Lower leg skin (tissue), 4 donors: ENCODE results near the gene PPM1A. TPM values are rescaled to one million over a fixed set of nuclear protein-coding genes. Genes with fewer than 3 reads are reported as not detected.

Experiments used
- DNase-seq, 2 donors: peaks; one replicate each; pipeline ENCODE4 v3.0.0-alpha.2; 2019; ENCODE audit warnings: low spot score in 2 of 2
- H3K4me3 ChIP-seq: fragments of 200-600 bp; sonication (generic); 2 replicates; pipeline ENCODE4 v1.5.1; 2017; ENCODE audit warnings: mild to moderate bottlenecking, low read depth; ENCODE audit not compliant: poor library complexity, severe bottlenecking
- CTCF ChIP-seq, 3 donors: fragments of 450-650 bp; IDR thresholded peaks; one replicate each; pipeline ENCODE4 v1.5.1; 2016; ENCODE audit warnings: antibody characterized with exemption in 3 of 3, mild to moderate bottlenecking in 3 of 3, moderate library complexity in 2 of 3
- POLR2A ChIP-seq, 2 donors: fragments of 450-650 bp; IDR thresholded peaks; one replicate each; pipeline ENCODE4 v1.6.1; 2016 to 2017; ENCODE audit warnings: antibody characterized with exemption in 2 of 2, mild to moderate bottlenecking in 1 of 2, moderate library complexity in 1 of 2
- WGBS, 2 donors: methylation state at CpG; one replicate each; pipeline ENCODE4 v1.1.5; 2018; 5-methylcytosine and 5-hydroxymethylcytosine counted together
- intact Hi-C: fragments of 100-400 bp; cut with DNase I; formaldehyde crosslinking; loops from one replicate; pipeline ENCODE4 v1.15.0; 2023; ENCODE audit warnings: low total_unique reads
- total RNA-seq, 4 donors: library from RNA; depleted of rRNA; stranded (reverse); fragments of >200 nt; gene quantifications; one replicate each; pipeline ENCODE4 v1.1.0, GENCODE V29; 2016

PPM1A gene
- total RNA-seq, 4 donors from 2014 or later = 36.5 to 48.7 (median 42.8) TPM

GRCh38 chr14:60303745-60304144, 54.7 kb downstream of the PPM1A start:
- H3K4me3 ChIP-seq = no peak overlapping the region
- WGBS, 2 donors = 66 to 68% methylated on average over 7 of the region's 7 CpGs
- TF ChIP-seq POLR2A (IDR thresholded peaks at IDR 0.05) (no peak), CTCF (IDR thresholded peaks at IDR 0.05) (no peak)
- DNase-seq = no peak
- intact Hi-C loops = no loop called here

- WGBS, 2 donors = 77 to 81% methylated on average over 7 of the region's 7 CpGs
- intact Hi-C loops = no loop called here
- TF ChIP-seq CTCF (IDR thresholded peaks at IDR 0.05) (no peak), POLR2A (IDR thresholded peaks at IDR 0.05) (no peak)
These were observed 55.5 kb downstream of the PPM1A start for GRCh38 chr14:60304509-60304908.

GRCh38 chr14:60309867-60310552, 61.0 kb downstream of the PPM1A start:
- DNase-seq = no peak
- no peak for TF ChIP-seq CTCF (IDR thresholded peaks at IDR 0.05)
- TF ChIP-seq POLR2A (IDR thresholded peaks at IDR 0.05) = no peak
- H3K4me3 ChIP-seq = no peak overlapping the region
- intact Hi-C loops = no loop called here
- WGBS, 2 donors = 74 to 77% methylated on average over 3 of the region's 3 CpGs

More at GRCh38 chr14:60304509-60304908, 55.5 kb downstream of the PPM1A start:
- H3K4me3 ChIP-seq = no peak overlapping the region
- DNase-seq = no peak

- intact Hi-C loops = no loop called here
- TF ChIP-seq POLR2A (IDR thresholded peaks at IDR 0.05) (no peak), CTCF (IDR thresholded peaks at IDR 0.05) (no peak)
- 23 to 31% methylated on average over 4 of the region's 4 CpGs for WGBS, 2 donors
- no peak overlapping the region for H3K4me3 ChIP-seq
- DNase-seq = no peak
These were observed 62.4 kb downstream of the PPM1A start for GRCh38 chr14:60311417-60311816.

GRCh38 chr14:60313093-60313492, 64.1 kb downstream of the PPM1A start:
- no peak for TF ChIP-seq POLR2A (IDR thresholded peaks at IDR 0.05)
- TF ChIP-seq CTCF (IDR thresholded peaks at IDR 0.05) = no peak
- 62 to 70% methylated on average over 6 of the region's 6 CpGs for WGBS, 2 donors
- no peak overlapping the region for H3K4me3 ChIP-seq
- intact Hi-C loops = no loop called here
- DNase-seq = no peak
